Mesothelial cell of epicardium (in vitro differentiated cells): ENCODE measurements around the gene SYNC. TPM values are rescaled to one million over a fixed set of nuclear protein-coding genes. Genes with fewer than 3 reads are reported as not detected.

ENCODE experiments used
- DNase-seq, 2 experiments: peaks; one replicate each; pipeline ENCODE4 v3.0.0; 2021; ENCODE audit warnings: low spot score in 2 of 2; ENCODE audit not compliant: unreplicated experiment in 2 of 2
- H3K27ac Mint-ChIP-seq: 2 replicates; pipeline ENCODE4 v1.8.0; 2021; ENCODE audit warnings: mixed read lengths
- H3K27me3 Mint-ChIP-seq: 2 replicates; pipeline ENCODE4 v1.8.0; 2021; ENCODE audit warnings: low read depth, mixed read lengths
- H3K36me3 Mint-ChIP-seq: 2 replicates; pipeline ENCODE4 v1.8.0; 2021; ENCODE audit warnings: mixed read lengths
- H3K4me1 Mint-ChIP-seq: 2 replicates; pipeline ENCODE4 v1.8.0; 2021; ENCODE audit warnings: mixed read lengths
- H3K4me3 Mint-ChIP-seq: 2 replicates; pipeline ENCODE4 v1.8.0; 2021; ENCODE audit warnings: mild to moderate bottlenecking, moderate library complexity, mixed read lengths
- H3K9me3 Mint-ChIP-seq: 2 replicates; pipeline ENCODE4 v1.8.0; 2021; ENCODE audit warnings: mixed read lengths
- total RNA-seq: library from RNA; stranded (reverse); gene quantifications from 3 replicates; pipeline ENCODE4 v1.2.1, GENCODE V29; 2021
- TF ChIP-seq, protein P1 (sequence below): fragments of 200-600 bp; sonication (generic); IDR thresholded peaks from one replicate; pipeline ENCODE4 v1.5.0; 2021; ENCODE audit warnings: antibody characterized with exemption; ENCODE audit not compliant: unreplicated experiment

The SYNC gene
- 3.9 to 4.5 TPM (median 4.0 TPM) in 3 replicates for total RNA-seq

GRCh38 chr1:32702599-32703478 lies at the start of gene SYNC:
Gene SYNC (minus strand): TSS chr1:32702770. CDS start chr1:32702660, 110 bp downstream.
- Mint-ChIP-seq H3K36me3 (no peaks in the 10 kb centered on the region), H3K27ac (peak within 1 kb of the TSS; percentile 88), H3K9me3 (no peaks in the 10 kb centered on the region), H3K4me1 (peaks cover 17% of the 10 kb centered on the region), H3K4me3 (peak within 1 kb of the TSS; percentile 74), H3K27me3 (no peaks in the 10 kb centered on the region)
- DNase-seq, result peak in 1 of 2 experiments; percentile 49
- TF ChIP-seq, protein P1, sequence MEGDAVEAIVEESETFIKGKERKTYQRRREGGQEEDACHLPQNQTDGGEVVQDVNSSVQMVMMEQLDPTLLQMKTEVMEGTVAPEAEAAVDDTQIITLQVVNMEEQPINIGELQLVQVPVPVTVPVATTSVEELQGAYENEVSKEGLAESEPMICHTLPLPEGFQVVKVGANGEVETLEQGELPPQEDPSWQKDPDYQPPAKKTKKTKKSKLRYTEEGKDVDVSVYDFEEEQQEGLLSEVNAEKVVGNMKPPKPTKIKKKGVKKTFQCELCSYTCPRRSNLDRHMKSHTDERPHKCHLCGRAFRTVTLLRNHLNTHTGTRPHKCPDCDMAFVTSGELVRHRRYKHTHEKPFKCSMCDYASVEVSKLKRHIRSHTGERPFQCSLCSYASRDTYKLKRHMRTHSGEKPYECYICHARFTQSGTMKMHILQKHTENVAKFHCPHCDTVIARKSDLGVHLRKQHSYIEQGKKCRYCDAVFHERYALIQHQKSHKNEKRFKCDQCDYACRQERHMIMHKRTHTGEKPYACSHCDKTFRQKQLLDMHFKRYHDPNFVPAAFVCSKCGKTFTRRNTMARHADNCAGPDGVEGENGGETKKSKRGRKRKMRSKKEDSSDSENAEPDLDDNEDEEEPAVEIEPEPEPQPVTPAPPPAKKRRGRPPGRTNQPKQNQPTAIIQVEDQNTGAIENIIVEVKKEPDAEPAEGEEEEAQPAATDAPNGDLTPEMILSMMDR, result no peak

GRCh38 chr1:32749771-32750170 lies 47.2 kb upstream of the SYNC start:
- H3K4me1 Mint-ChIP-seq, result peaks cover 7% of the 10 kb centered on the region
- no peaks in the 10 kb centered on the region for H3K27me3 Mint-ChIP-seq
- peak overlapping the region; percentile 10 for H3K27ac Mint-ChIP-seq
- no peaks in the 10 kb centered on the region for H3K36me3 Mint-ChIP-seq
- TF ChIP-seq, protein P1, result no peak
- H3K9me3 Mint-ChIP-seq, result no peaks in the 10 kb centered on the region
- DNase-seq, result no peak
- no peak overlapping the region for H3K4me3 Mint-ChIP-seq

DNA sequence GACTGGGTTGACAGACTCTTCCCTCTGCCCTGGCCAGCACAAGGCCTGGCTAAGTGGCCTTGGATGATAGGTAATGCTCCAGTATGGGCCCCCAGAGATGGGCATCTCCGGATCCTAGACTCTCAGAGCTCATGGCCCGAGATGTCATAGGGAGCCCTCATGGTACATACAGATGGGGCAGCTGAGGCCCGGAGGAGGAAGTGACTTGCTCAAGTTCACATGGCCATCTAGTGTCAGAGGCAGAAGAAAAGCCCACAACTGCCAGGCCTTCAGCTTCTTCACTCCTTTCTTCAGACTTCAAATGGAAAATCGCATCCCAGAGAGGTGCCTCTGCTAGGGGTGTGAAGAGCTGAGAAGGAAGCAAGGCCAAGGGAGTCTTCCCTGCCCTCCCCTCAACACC lies 46.8 kb upstream of the SYNC start:
- H3K36me3 Mint-ChIP-seq, result no peaks in the 10 kb centered on the region
- H3K4me3 Mint-ChIP-seq, result no peak overlapping the region
- H3K27ac Mint-ChIP-seq, result no peak overlapping the region
- no peaks in the 10 kb centered on the region for H3K9me3 Mint-ChIP-seq
- no peaks in the 10 kb centered on the region for H3K27me3 Mint-ChIP-seq
- TF ChIP-seq, protein P1, result no peak
- DNase-seq, result no peak
- H3K4me1 Mint-ChIP-seq, result peaks cover 9% of the 10 kb centered on the region

DNA sequence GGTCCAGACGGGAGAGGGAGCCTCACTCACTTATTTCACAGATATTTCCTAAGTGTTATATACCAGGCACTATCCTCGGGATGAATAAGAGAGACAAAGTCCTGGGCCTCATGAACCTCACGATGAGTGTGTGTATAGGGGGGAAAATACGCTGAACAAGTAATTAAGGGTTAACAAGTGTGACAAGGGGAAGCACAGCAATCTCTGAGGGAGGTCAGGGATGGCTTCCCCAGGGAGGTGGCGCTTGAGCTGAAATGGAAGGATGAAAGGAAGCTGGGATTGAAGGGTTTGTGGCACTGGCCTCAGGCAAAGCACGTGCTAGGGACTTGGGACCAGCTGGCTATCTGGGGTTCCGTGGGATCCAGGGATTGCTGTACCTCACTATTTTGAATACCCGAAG lies 46.4 kb upstream of the SYNC start:
- Mint-ChIP-seq H3K27ac (no peak overlapping the region), H3K4me1 (peaks cover 13% of the 10 kb centered on the region), H3K9me3 (no peaks in the 10 kb centered on the region), H3K27me3 (no peaks in the 10 kb centered on the region), H3K36me3 (no peaks in the 10 kb centered on the region), H3K4me3 (no peak overlapping the region)
- TF ChIP-seq, protein P1, result no peak
- DNase-seq, result no peak

- H3K27ac Mint-ChIP-seq, result peak overlapping the region; percentile 43
- H3K4me1 Mint-ChIP-seq, result peaks cover 17% of the 10 kb centered on the region
- no peak for DNase-seq
- no peaks in the 10 kb centered on the region for H3K36me3 Mint-ChIP-seq
- H3K27me3 Mint-ChIP-seq, result no peaks in the 10 kb centered on the region
- no peak overlapping the region for H3K4me3 Mint-ChIP-seq
- H3K9me3 Mint-ChIP-seq, result no peaks in the 10 kb centered on the region
- TF ChIP-seq, protein P1, result no peak
Observed at GRCh38 chr1:32748348-32748747, 45.8 kb upstream of the SYNC start.
